Hepatocyte (in vitro differentiated cells): Measurements from ENCODE around the gene RFC5.
"Not testable (repeated sequence)": the region's sequence is repeated elsewhere in the genome, so short reads cannot be mapped to it uniquely, and the experiment has no call there.

ENCODE experiments used
- EZH2 ChIP-seq: fragments of 200-600 bp; sonication (generic); IDR thresholded peaks from 2 replicates; pipeline ENCODE4 v1.6.1; 2016; ENCODE audit warnings: antibody characterized with exemption, mild to moderate bottlenecking, borderline replicate concordance
- EZH2phosphoT487 ChIP-seq: fragments of 200-600 bp; sonication (generic); IDR thresholded peaks from one replicate; pipeline ENCODE4 v1.6.1; 2018; ENCODE audit warnings: antibody characterized with exemption, mild to moderate bottlenecking, low read depth, moderate library complexity; ENCODE audit not compliant: unreplicated experiment, severe bottlenecking

- TF ChIP-seq EZH2, EZH2phosphoT487: not testable (repeated sequence)
These were observed 5.7 kb downstream of the RFC5 start for GRCh38 chr12:118022097-118022727.
